HL-60 (cell line): Measurements from ENCODE around the gene KLHL33.

Experiments
- DNase-seq, 2 experiments: peaks; one replicate each; pipeline ENCODE4 v3.0.0-alpha.2; 2010 to 2020; ENCODE audit warnings: low read depth in 1 of 2, low spot score in 1 of 2
- H3K27ac ChIP-seq: fragments of 250-450 bp; sonication (Bioruptor Pico); replicated peaks from 2 replicates; pipeline ENCODE4 v1.5.1; 2020; ENCODE audit warnings: mild to moderate bottlenecking, moderate library complexity
- H3K27me3 ChIP-seq: fragments of 250-450 bp; sonication (Bioruptor Pico); 2 replicates; pipeline ENCODE4 v1.5.1; 2021; ENCODE audit warnings: mild to moderate bottlenecking, moderate library complexity; ENCODE audit not compliant: insufficient read depth, poor library complexity, severe bottlenecking
- H3K4me3 ChIP-seq: replicated peaks from 2 replicates; pipeline ENCODE4 v1.5.1; 2011; ENCODE audit warnings: mild to moderate bottlenecking, control low read depth, low read length; ENCODE audit not compliant: insufficient read depth
- CTCF ChIP-seq: IDR thresholded peaks from one replicate; pipeline ENCODE4 v1.5.1; 2011; ENCODE audit warnings: low read length, control low read depth, inconsistent platforms; ENCODE audit not compliant: insufficient read depth
- GABPA ChIP-seq: IDR thresholded peaks from 2 replicates; pipeline ENCODE4 v1.6.1; 2012; ENCODE audit warnings: low read depth
- POLR2AphosphoS5 ChIP-seq: IDR thresholded peaks from 2 replicates; pipeline ENCODE4 v1.6.1; 2012; ENCODE audit warnings: low read depth
- SPI1 ChIP-seq: IDR thresholded peaks from 2 replicates; pipeline ENCODE4 v1.6.1; 2012; ENCODE audit warnings: low read depth, mild to moderate bottlenecking, borderline replicate concordance
- TF ChIP-seq, protein P1 (sequence below): IDR thresholded peaks from 2 replicates; pipeline ENCODE4 v1.6.1; 2012; ENCODE audit warnings: low read depth; ENCODE audit not compliant: insufficient replicate concordance

KLHL33 gene

GRCh38 chr14:20461225-20462141 is 25.5 kb upstream of the KLHL33 start, which contains the start of gene PIP4P1:
TSS of gene PIP4P1 (minus strand) at chr14:20461434. CDS start at chr14:20461325, 109 bp downstream.
- Histone ChIP-seq H3K27me3 (no peaks in the 10 kb centered on the region), H3K4me3 (peak within 1 kb of the TSS; percentile 90), H3K27ac (peak within 1 kb of the TSS; percentile 98)
- DNase-seq = peak; percentile 100
- TF ChIP-seq POLR2AphosphoS5 (peak; percentile 75), CTCF (no peak)

GRCh38 chr14:20460458-20461224 is 24.7 kb upstream of the KLHL33 start:
- Histone ChIP-seq H3K27me3 (no peaks in the 10 kb centered on the region), H3K27ac (peak overlapping the region; percentile 98), H3K4me3 (peak overlapping the region; percentile 90)
- TF ChIP-seq POLR2AphosphoS5 = 0 out of 2 replicates have a peak, but pooled peaks have one; percentile 7
- TF ChIP-seq CTCF = no peak
- DNase-seq = peak in 1 of 2 experiments; percentile 17

DNA sequence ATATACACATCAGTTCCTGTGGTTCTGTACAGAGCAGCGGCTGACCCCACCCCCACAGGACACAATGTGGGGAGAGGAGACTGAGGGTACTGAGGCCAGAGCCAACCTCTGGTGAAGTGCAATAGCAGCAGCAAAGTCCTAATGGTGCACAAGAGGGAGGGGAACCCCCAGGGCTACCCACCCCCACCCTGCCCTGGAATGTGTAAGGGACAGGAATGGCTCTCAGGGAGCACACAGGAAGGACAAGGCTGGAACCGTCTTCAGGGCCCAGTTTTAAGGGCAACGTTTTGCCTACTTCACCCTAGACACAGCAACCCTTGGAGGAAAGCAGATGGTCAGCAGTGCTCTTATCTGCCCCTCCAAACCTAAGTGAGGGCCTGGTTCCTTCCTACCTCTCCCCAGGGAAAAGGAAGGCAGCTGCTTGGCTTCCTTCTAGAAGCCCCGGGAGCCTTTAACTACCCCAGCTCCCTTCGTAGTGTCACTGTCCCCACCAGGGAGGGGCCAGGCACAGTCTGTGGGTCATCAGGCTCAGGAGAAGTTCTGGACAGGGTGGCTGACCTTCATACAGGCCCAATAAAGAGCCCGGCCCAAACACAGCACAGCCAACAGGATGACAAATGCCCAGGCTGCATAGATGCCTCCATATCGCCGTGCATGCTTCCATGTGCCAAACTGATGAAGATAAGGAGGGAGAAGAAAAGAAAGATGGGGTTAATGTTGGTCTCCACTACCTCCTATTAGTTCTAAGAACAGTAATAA is 22.2 kb upstream of the KLHL33 start:
- TF ChIP-seq GABPA = no peak
- no peak for TF ChIP-seq CTCF
- TF ChIP-seq SPI1 = no peak
- TF ChIP-seq POLR2AphosphoS5 = no peak; the same call in 1 of the 2 replicates
- TF ChIP-seq, protein P1, sequence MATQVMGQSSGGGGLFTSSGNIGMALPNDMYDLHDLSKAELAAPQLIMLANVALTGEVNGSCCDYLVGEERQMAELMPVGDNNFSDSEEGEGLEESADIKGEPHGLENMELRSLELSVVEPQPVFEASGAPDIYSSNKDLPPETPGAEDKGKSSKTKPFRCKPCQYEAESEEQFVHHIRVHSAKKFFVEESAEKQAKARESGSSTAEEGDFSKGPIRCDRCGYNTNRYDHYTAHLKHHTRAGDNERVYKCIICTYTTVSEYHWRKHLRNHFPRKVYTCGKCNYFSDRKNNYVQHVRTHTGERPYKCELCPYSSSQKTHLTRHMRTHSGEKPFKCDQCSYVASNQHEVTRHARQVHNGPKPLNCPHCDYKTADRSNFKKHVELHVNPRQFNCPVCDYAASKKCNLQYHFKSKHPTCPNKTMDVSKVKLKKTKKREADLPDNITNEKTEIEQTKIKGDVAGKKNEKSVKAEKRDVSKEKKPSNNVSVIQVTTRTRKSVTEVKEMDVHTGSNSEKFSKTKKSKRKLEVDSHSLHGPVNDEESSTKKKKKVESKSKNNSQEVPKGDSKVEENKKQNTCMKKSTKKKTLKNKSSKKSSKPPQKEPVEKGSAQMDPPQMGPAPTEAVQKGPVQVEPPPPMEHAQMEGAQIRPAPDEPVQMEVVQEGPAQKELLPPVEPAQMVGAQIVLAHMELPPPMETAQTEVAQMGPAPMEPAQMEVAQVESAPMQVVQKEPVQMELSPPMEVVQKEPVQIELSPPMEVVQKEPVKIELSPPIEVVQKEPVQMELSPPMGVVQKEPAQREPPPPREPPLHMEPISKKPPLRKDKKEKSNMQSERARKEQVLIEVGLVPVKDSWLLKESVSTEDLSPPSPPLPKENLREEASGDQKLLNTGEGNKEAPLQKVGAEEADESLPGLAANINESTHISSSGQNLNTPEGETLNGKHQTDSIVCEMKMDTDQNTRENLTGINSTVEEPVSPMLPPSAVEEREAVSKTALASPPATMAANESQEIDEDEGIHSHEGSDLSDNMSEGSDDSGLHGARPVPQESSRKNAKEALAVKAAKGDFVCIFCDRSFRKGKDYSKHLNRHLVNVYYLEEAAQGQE = no peak
- Histone ChIP-seq H3K27me3 (no peaks in the 10 kb centered on the region), H3K27ac (peak overlapping the region; percentile 98), H3K4me3 (no peak overlapping the region)
- DNase-seq = peak in 1 of 2 experiments; percentile 38

DNA sequence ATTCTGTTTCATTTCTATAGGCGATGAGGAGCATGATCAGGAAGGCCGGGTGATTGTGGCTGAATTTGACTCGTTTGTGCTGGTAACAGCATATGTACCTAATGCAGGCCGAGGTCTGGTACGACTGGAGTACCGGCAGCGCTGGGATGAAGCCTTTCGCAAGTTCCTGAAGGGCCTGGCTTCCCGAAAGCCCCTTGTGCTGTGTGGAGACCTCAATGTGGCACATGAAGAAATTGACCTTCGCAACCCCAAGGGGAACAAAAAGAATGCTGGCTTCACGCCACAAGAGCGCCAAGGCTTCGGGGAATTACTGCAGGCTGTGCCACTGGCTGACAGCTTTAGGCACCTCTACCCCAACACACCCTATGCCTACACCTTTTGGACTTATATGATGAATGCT is 21.0 kb upstream of the KLHL33 start:
- peak; percentile 75 to 86 for DNase-seq
- Histone ChIP-seq H3K27me3 (no peaks in the 10 kb centered on the region), H3K4me3 (peak overlapping the region; percentile 81), H3K27ac (peak overlapping the region; percentile 98)
- TF ChIP-seq SPI1 (no peak; the same call in 1 of the 2 replicates), GABPA (peak; percentile 19; the same call in 1 of the 2 replicates), POLR2AphosphoS5 (peak; percentile 86), CTCF (no peak)
- TF ChIP-seq, protein P1 = peak; percentile 16
